NCI-H1694 treated with DMSO at 0.1 percent for 48 hours (cell line): ENCODE measurements around the gene RCAN2.

ENCODE experiments used
- DNase-seq: peaks from one replicate; lab custom pipeline; 2025; lab: John Stamatoyannopoulos, UW

Gene RCAN2

GRCh38 chr6:46254331-46254730 is 236.9 kb downstream of the RCAN2 start:
- no peak for DNase-seq

GRCh38 chr6:46251583-46252339 is 239.5 kb downstream of the RCAN2 start:
- DNase-seq = no peak

- DNase-seq = no peak
Measured at GRCh38 chr6:46248143-46248542, 243.1 kb downstream of the RCAN2 start.

- no peak for DNase-seq
Measured at GRCh38 chr6:46246727-46247126, 244.5 kb downstream of the RCAN2 start.

- DNase-seq = no peak
Measured at GRCh38 chr6:46246081-46246480, 245.2 kb downstream of the RCAN2 start.

GRCh38 chr6:46244670-46245069 is 246.6 kb downstream of the RCAN2 start:
- DNase-seq = no peak

GRCh38 chr6:46243754-46244153 is 247.5 kb downstream of the RCAN2 start:
- no peak for DNase-seq

GRCh38 chr6:46242921-46243320 is 248.3 kb downstream of the RCAN2 start:
- DNase-seq = no peak

- no peak for DNase-seq
Measured at GRCh38 chr6:46240866-46241565, 250.2 kb downstream of the RCAN2 start.

- DNase-seq = no peak
Measured at GRCh38 chr6:46236752-46237151, 254.5 kb downstream of the RCAN2 start.

GRCh38 chr6:46235242-46235641 is 256.0 kb downstream of the RCAN2 start:
- no peak for DNase-seq

GRCh38 chr6:46234700-46235099 is 256.5 kb downstream of the RCAN2 start:
- DNase-seq = no peak

- DNase-seq = no peak
Measured at GRCh38 chr6:46234156-46234556, 257.1 kb downstream of the RCAN2 start.

GRCh38 chr6:46233129-46233528 is 258.1 kb downstream of the RCAN2 start:
- DNase-seq = no peak

GRCh38 chr6:46222286-46222685 is 269.0 kb downstream of the RCAN2 start:
- no peak for DNase-seq

- DNase-seq = no peak
Measured at GRCh38 chr6:46221222-46221793, 269.9 kb downstream of the RCAN2 start.

- no peak for DNase-seq
Measured at GRCh38 chr6:46220352-46221221, 270.7 kb downstream of the RCAN2 start.

GRCh38 chr6:46219661-46220060 is 271.6 kb downstream of the RCAN2 start:
- no peak for DNase-seq

GRCh38 chr6:46218457-46218856 is 272.8 kb downstream of the RCAN2 start:
- DNase-seq = no peak

- DNase-seq = no peak
Measured at GRCh38 chr6:46217671-46218131, 273.5 kb downstream of the RCAN2 start.

- DNase-seq = no peak
Measured at GRCh38 chr6:46216879-46217278, 274.4 kb downstream of the RCAN2 start.

GRCh38 chr6:46215777-46216176 is 275.5 kb downstream of the RCAN2 start:
- DNase-seq = no peak
